Tibial artery (tissue), 4 donors: ENCODE data around the gene NFKBIB.

Experiments
- DNase-seq, 2 donors: peaks; one replicate each; pipeline ENCODE4 v3.0.0-alpha.2; 2019
- H3K27ac ChIP-seq, 2 donors: fragments of 200-600 bp; sonication (generic) in 1 of 2; 1 replicate in 1 of 2; 2 replicates in 1 of 2; pipeline ENCODE4 v1.5.1; 2018 to 2019; ENCODE audit warnings: mild to moderate bottlenecking in 1 of 2
- H3K27me3 ChIP-seq, 2 donors: fragments of 200-600 bp; sonication (generic) in 1 of 2; one replicate each; pipeline versions ENCODE4 v1.5.1 to v1.6.0; 2016 to 2019
- H3K36me3 ChIP-seq, 3 donors: fragments of 200-600 bp; sonication (generic) in 2 of 3; one replicate each; pipeline ENCODE4 v1.5.1; 2016 to 2019; ENCODE audit warnings: mild to moderate bottlenecking in 2 of 3
- H3K4me1 ChIP-seq, 4 donors: fragments of 200-600 bp; sonication (generic) in 2 of 4; 1 replicate in 3 of 4; 2 replicates in 1 of 4; pipeline ENCODE4 v1.5.1; 2016 to 2019
- H3K4me3 ChIP-seq, 2 donors: fragments of 200-600 bp; sonication (generic) in 1 of 2; 1 replicate in 1 of 2; 2 replicates in 1 of 2; pipeline ENCODE4 v1.5.1; 2018 to 2019; ENCODE audit warnings: mild to moderate bottlenecking in 2 of 2
- H3K9me3 ChIP-seq, 3 donors: fragments of 200-600 bp; sonication (generic) in 1 of 3; one replicate each; pipeline ENCODE4 v1.5.1; 2016 to 2019
- CTCF ChIP-seq, 2 experiments: fragments of 200-600 bp in 1 of 2; fragments of 450-650 bp in 1 of 2; IDR thresholded peaks; one replicate each; pipeline ENCODE4 v1.5.1; 2017 to 2019; ENCODE audit warnings: antibody characterized with exemption in 2 of 2, mild to moderate bottlenecking in 1 of 2, moderate library complexity in 1 of 2
- intact Hi-C: fragments of 100-400 bp; cut with DNase I; formaldehyde crosslinking; loops from one replicate; pipeline ENCODE4 v1.15.0; 2023; ENCODE audit warnings: low total_unique reads

The NFKBIB gene

GRCh38 chr19:38889803-38890202 lies 10.0 kb upstream of the NFKBIB start:
- peaks cover 18 to 55% (median 32%) of the 10 kb centered on the region in 3 donors for H3K36me3 ChIP-seq
- H3K27me3 ChIP-seq = no peaks in the 10 kb centered on the region
- no peak overlapping the region for H3K4me3 ChIP-seq
- DNase-seq = no peak
- TF ChIP-seq CTCF (IDR thresholded peaks at IDR 0.05) = no peak
- H3K9me3 ChIP-seq = no peaks in the 10 kb centered on the region
- H3K4me1 ChIP-seq = no peaks in the 10 kb centered on the region
- no peak overlapping the region for H3K27ac ChIP-seq
- intact Hi-C loops = loop anchor here (10.0 kb wide), 1 partner anchor 375 kb away; no protein-coding TSS in a partner anchor

- Histone ChIP-seq H3K27ac (no peak overlapping the region), H3K36me3 (peaks cover 18 to 51% (median 32%) of the 10 kb centered on the region in 3 donors), H3K4me1 (no peaks in the 10 kb centered on the region), H3K9me3 (no peaks in the 10 kb centered on the region), H3K27me3 (no peaks in the 10 kb centered on the region), H3K4me3 (no peak overlapping the region)
- TF ChIP-seq CTCF (IDR thresholded peaks at IDR 0.05) = no peak
- DNase-seq = no peak
- intact Hi-C loops = no loop called here
Measured at GRCh38 chr19:38890686-38891085, 9.1 kb upstream of the NFKBIB start.

- H3K27me3 ChIP-seq = no peaks in the 10 kb centered on the region
- peaks cover 0 to 4% (median 0%) of the 10 kb centered on the region in 4 donors for H3K4me1 ChIP-seq
- no peak overlapping the region for H3K27ac ChIP-seq
- DNase-seq = no peak
- H3K9me3 ChIP-seq = no peaks in the 10 kb centered on the region
- peaks cover 18 to 51% (median 32%) of the 10 kb centered on the region in 3 donors for H3K36me3 ChIP-seq
- H3K4me3 ChIP-seq = no peak overlapping the region
- TF ChIP-seq CTCF (IDR thresholded peaks at IDR 0.05) = no peak
- intact Hi-C loops = no loop called here
Measured at GRCh38 chr19:38891771-38892170, 8.0 kb upstream of the NFKBIB start.

GRCh38 chr19:38892841-38893240 lies 6.9 kb upstream of the NFKBIB start:
- Histone ChIP-seq H3K4me1 (peaks cover 0 to 14% (median 4%) of the 10 kb centered on the region in 4 donors), H3K27me3 (no peaks in the 10 kb centered on the region), H3K4me3 (no peak overlapping the region), H3K36me3 (peaks cover 18 to 51% (median 31%) of the 10 kb centered on the region in 3 donors), H3K9me3 (no peaks in the 10 kb centered on the region), H3K27ac (no peak overlapping the region)
- TF ChIP-seq CTCF (IDR thresholded peaks at IDR 0.05) = no peak
- intact Hi-C loops = no loop called here
- DNase-seq = no peak

GRCh38 chr19:38893341-38893771 lies 6.4 kb upstream of the NFKBIB start:
- no peak for TF ChIP-seq CTCF (IDR thresholded peaks at IDR 0.05)
- no peaks in the 10 kb centered on the region for H3K9me3 ChIP-seq
- H3K36me3 ChIP-seq = peaks cover 16 to 46% (median 26%) of the 10 kb centered on the region in 3 donors
- intact Hi-C loops = no loop called here
- DNase-seq = no peak
- H3K27ac ChIP-seq = no peak overlapping the region
- peaks cover 0 to 19% (median 9%) of the 10 kb centered on the region in 4 donors for H3K4me1 ChIP-seq
- no peak overlapping the region for H3K4me3 ChIP-seq
- no peaks in the 10 kb centered on the region for H3K27me3 ChIP-seq

GRCh38 chr19:38894968-38895367 lies 4.8 kb upstream of the NFKBIB start:
- Histone ChIP-seq H3K27ac (no peak overlapping the region), H3K36me3 (peaks cover 2 to 30% (median 10%) of the 10 kb centered on the region in 3 donors), H3K9me3 (no peaks in the 10 kb centered on the region), H3K27me3 (no peaks in the 10 kb centered on the region), H3K4me1 (peaks cover 0 to 25% (median 14%) of the 10 kb centered on the region in 4 donors), H3K4me3 (no peak overlapping the region)
- no peak for TF ChIP-seq CTCF (IDR thresholded peaks at IDR 0.05)
- intact Hi-C loops = no loop called here
- no peak for DNase-seq
